ENCODE measurements around the gene TXLNA.

- TF ChIP-seq CTCF (IDR thresholded peaks at IDR 0.05) (no peak), CBFB (CRISPR knock-in tag; IDR thresholded peaks at IDR 0.05; ENCODE audit: low read depth) (no peak), IRF1 (CRISPR knock-in tag; IDR thresholded peaks at IDR 0.05) (no peak), CREB1 (CRISPR knock-in tag; IDR thresholded peaks at IDR 0.05) (no peak), JAZF1 (CRISPR knock-in tag; IDR thresholded peaks at IDR 0.05) (no peak), MXD4 (CRISPR knock-in tag; IDR thresholded peaks at IDR 0.05; ENCODE audit: borderline replicate concordance) (no peak), IRF2 (CRISPR knock-in tag; IDR thresholded peaks at IDR 0.05; ENCODE audit: borderline replicate concordance, low read depth) (no peak), ZNF425 (CRISPR knock-in tag; conservative IDR thresholded peaks at IDR 0.05) (no peak), SP1 (CRISPR knock-in tag; conservative IDR thresholded peaks at IDR 0.05) (no peak), CREM (CRISPR knock-in tag; IDR thresholded peaks at IDR 0.05) (no peak), ZSCAN18 (CRISPR knock-in tag; IDR thresholded peaks at IDR 0.05) (no peak), NR3C1 (CRISPR knock-in tag; conservative IDR thresholded peaks at IDR 0.05; ENCODE audit: low read depth) (no peak)
These were observed 21.8 kb downstream of the TXLNA start for GRCh38 chr1:32201011-32201855.
